Small intestine (tissue), 7 donors: ENCODE data around the gene SEC16A. TPM values are rescaled to one million over a fixed set of nuclear protein-coding genes. Genes with fewer than 3 reads are reported as not detected.

Experiments
- DNase-seq, 2 donors: peaks; one replicate each; pipeline versions ENCODE4 v3.0.0 to v3.0.0-alpha.2; 2013
- FAIRE-seq: peaks from 2 replicates; lab custom pipeline; 2012; peaks lifted over from hg19 to GRCh38; lab: Jason Lieb, UNC
- H3K27ac ChIP-seq, 3 donors: one replicate each; pipeline ENCODE4 v1.5.1; 2013; ENCODE audit warnings: low read length in 2 of 3, mild to moderate bottlenecking in 2 of 3, control low read depth in 1 of 3, inconsistent platforms in 1 of 3, low read depth in 1 of 3, moderate library complexity in 1 of 3
- H3K27me3 ChIP-seq, 3 donors: one replicate each; pipeline ENCODE4 v1.6.1; 2013; ENCODE audit warnings: low read length in 3 of 3, inconsistent platforms in 1 of 3; ENCODE audit not compliant: control insufficient read depth in 3 of 3, insufficient read depth in 3 of 3
- H3K36me3 ChIP-seq, 3 donors: one replicate each; pipeline ENCODE4 v1.6.1; 2013; ENCODE audit warnings: low read length in 3 of 3, inconsistent platforms in 1 of 3, low read depth in 1 of 3, mild to moderate bottlenecking in 1 of 3, moderate library complexity in 1 of 3; ENCODE audit not compliant: control insufficient read depth in 3 of 3, insufficient read depth in 2 of 3
- H3K4me1 ChIP-seq, 3 donors: one replicate each; pipeline ENCODE4 v1.6.1; 2013; ENCODE audit warnings: low read length in 2 of 3, inconsistent platforms in 1 of 3, low read depth in 1 of 3, mild to moderate bottlenecking in 1 of 3, moderate library complexity in 1 of 3; ENCODE audit not compliant: control insufficient read depth in 3 of 3, insufficient read depth in 2 of 3
- H3K4me3 ChIP-seq, 3 donors: one replicate each; pipeline ENCODE4 v1.5.1; 2013; ENCODE audit warnings: low read length in 3 of 3, control low read depth in 1 of 3, inconsistent platforms in 1 of 3, low read depth in 1 of 3, mild to moderate bottlenecking in 1 of 3, moderate library complexity in 1 of 3
- H3K9me3 ChIP-seq, 2 donors: one replicate each; pipeline ENCODE4 v1.6.1; 2013; ENCODE audit warnings: low read depth in 1 of 2, low read length in 1 of 2; ENCODE audit not compliant: control insufficient read depth in 2 of 2, insufficient read depth in 1 of 2
- WGBS, 3 donors: extraction: QIAGEN DNeasy Blood & Tissue Kit; methylation state at CpG; one replicate each; pipeline ENCODE4 v1.1.7; 2013; 5-methylcytosine and 5-hydroxymethylcytosine counted together
- polyA plus RNA-seq, 4 donors: library from polyadenylated mRNA; stranded (reverse) in 3 of 4; unstranded in 1 of 4; fragments of 200-250 nt in 3 of 4; fragments of 120-200 nt in 1 of 4; gene quantifications; one replicate each; pipeline versions ENCODE4 v1.2.1 to v1.2.3, GENCODE V29; 2013
- donor health status: healthy with polysubstance abuse.
- donor health status: control.
- donor health status: control.
- donor health status: Bipolar disorder and iron deficiency.
- donor health status: healthy.

The SEC16A gene
- polyA plus RNA-seq, 4 donors, result 37.4 to 54.8 (median 39.7) TPM

GRCh38 chr9:136418182-136419091, 64.4 kb downstream of the SEC16A start:
- FAIRE-seq (no peak), DNase-seq (peak in 1 of 2 donors; percentile 10)
- Histone ChIP-seq H3K4me1 (no peaks in the 10 kb centered on the region), H3K27me3 (no peaks in the 10 kb centered on the region), H3K4me3 (no peak overlapping the region), H3K27ac (no peak overlapping the region), H3K36me3 (peaks cover 16 to 95% (median 29%) of the 10 kb centered on the region in 3 donors), H3K9me3 (no peaks in the 10 kb centered on the region)
- WGBS, 3 donors, result 86 to 92% (median 89%) methylated on average over 47 to 48 of the region's 48 CpGs

DNA sequence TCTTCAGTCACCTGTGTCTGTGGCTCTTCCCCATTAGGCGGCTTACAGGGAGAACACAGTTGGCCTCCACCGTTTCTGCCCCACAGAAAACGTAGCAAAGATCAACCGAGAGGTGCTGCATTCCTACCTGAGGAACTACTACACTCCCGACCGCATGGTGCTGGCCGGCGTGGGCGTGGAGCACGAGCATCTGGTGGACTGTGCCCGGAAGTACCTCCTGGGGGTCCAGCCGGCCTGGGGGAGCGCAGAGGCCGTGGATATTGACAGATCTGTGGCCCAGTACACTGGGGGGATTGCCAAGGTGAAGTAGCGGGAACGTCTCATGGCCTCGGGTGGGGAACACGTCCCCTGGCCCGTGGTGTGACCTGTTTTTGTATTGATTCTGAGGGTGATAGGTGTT, 65.9 kb downstream of the SEC16A start:
- no peak overlapping the region for H3K27ac ChIP-seq
- H3K4me1 ChIP-seq, result peaks cover 0 to 1% (median 0%) of the 10 kb centered on the region in 3 donors
- no peak for FAIRE-seq
- H3K9me3 ChIP-seq, result no peaks in the 10 kb centered on the region
- no peaks in the 10 kb centered on the region for H3K27me3 ChIP-seq
- 89 to 94% (median 93%) methylated on average over 19 of the region's 19 CpGs for WGBS, 3 donors
- no peak for DNase-seq
- H3K4me3 ChIP-seq, result no peak overlapping the region
- H3K36me3 ChIP-seq, result peaks cover 15 to 88% (median 21%) of the 10 kb centered on the region in 3 donors

DNA sequence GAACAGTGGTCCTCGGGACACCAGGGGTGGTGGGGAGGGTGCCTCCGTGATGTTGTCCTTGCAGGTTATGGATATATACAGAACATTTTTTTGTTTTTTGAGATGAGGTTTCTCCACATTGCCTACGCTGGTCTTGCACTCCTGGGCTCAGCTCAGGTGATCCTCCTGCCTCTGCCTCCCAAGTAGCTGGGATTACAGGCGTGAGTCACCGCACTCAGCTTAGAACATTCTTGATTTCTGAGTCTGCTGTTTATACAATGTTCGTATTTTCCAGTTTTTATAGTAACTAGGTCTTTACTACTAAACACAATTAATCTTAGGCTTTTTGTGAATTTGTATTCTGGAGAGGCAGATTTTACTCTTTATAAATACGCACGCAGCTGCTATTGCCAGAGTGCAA, 66.4 kb downstream of the SEC16A start:
- no peak overlapping the region for H3K4me3 ChIP-seq
- H3K36me3 ChIP-seq, result peaks cover 15 to 86% (median 17%) of the 10 kb centered on the region in 3 donors
- H3K9me3 ChIP-seq, result no peaks in the 10 kb centered on the region
- DNase-seq, result no peak
- H3K27ac ChIP-seq, result no peak overlapping the region
- 95 to 98% (median 96%) methylated on average over 8 of the region's 8 CpGs for WGBS, 3 donors
- peaks cover 0 to 5% (median 0%) of the 10 kb centered on the region in 3 donors for H3K4me1 ChIP-seq
- no peaks in the 10 kb centered on the region for H3K27me3 ChIP-seq
- no peak for FAIRE-seq

DNA sequence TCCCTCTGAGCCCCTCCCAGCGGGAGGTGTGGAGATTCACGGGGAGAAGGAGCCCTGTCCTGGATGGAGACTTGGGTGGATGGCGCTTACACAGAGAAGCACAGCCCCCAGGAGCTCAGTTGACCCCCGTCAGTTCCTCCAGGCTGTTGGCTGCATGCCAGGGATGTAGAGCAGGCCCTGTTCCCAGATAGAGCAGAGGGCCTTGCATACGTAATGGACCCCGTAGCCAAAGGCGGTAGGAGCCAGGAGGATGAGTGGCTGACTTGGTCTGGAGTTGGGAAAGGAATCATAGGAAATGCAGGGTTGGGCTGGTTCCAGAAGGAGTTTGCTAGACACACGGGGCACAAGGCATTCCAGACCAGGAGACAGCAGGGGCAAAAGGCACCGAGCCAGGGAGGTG, 69.9 kb downstream of the SEC16A start:
- H3K27me3 ChIP-seq, result no peaks in the 10 kb centered on the region
- H3K27ac ChIP-seq, result no peak overlapping the region
- H3K4me3 ChIP-seq, result no peak overlapping the region
- H3K4me1 ChIP-seq, result peaks cover 4 to 14% (median 4%) of the 10 kb centered on the region in 3 donors
- H3K36me3 ChIP-seq, result peaks cover 8 to 61% (median 9%) of the 10 kb centered on the region in 3 donors
- DNase-seq (no peak), FAIRE-seq (no peak)
- WGBS, 3 donors, result 78 to 85% (median 79%) methylated on average over 9 of the region's 9 CpGs
- H3K9me3 ChIP-seq, result no peaks in the 10 kb centered on the region

DNA sequence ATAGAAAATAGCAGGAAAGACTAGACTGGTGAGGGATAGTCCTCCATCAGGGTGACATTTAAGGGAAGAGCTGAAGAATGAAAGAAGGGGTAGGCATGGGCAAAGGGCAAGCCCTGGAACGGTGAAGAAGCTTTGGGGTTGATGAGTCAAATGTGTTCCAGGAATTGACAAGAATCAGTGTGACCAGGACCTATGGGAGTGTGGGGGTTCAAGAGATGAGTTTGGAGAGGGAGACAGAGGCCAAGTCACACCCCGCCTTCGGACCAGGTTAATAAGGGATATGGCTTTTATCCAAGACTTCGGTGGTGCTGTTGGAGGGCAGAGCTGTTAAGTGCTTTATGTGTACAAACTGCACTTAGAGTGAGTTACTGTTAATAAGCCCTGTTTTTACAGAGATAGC, 71.5 kb downstream of the SEC16A start:
- Histone ChIP-seq H3K27ac (no peak overlapping the region), H3K27me3 (no peaks in the 10 kb centered on the region), H3K4me1 (peaks cover 4 to 14% (median 4%) of the 10 kb centered on the region in 3 donors), H3K4me3 (peak overlapping the region in 2 of 3 donors; percentile 92 to 99), H3K36me3 (peaks cover 4 to 60% (median 9%) of the 10 kb centered on the region in 3 donors), H3K9me3 (no peaks in the 10 kb centered on the region)
- FAIRE-seq, result no peak
- WGBS, 3 donors, result 9 to 37% (median 21%) methylated on average over 4 of the region's 4 CpGs
- DNase-seq, result no peak

DNA sequence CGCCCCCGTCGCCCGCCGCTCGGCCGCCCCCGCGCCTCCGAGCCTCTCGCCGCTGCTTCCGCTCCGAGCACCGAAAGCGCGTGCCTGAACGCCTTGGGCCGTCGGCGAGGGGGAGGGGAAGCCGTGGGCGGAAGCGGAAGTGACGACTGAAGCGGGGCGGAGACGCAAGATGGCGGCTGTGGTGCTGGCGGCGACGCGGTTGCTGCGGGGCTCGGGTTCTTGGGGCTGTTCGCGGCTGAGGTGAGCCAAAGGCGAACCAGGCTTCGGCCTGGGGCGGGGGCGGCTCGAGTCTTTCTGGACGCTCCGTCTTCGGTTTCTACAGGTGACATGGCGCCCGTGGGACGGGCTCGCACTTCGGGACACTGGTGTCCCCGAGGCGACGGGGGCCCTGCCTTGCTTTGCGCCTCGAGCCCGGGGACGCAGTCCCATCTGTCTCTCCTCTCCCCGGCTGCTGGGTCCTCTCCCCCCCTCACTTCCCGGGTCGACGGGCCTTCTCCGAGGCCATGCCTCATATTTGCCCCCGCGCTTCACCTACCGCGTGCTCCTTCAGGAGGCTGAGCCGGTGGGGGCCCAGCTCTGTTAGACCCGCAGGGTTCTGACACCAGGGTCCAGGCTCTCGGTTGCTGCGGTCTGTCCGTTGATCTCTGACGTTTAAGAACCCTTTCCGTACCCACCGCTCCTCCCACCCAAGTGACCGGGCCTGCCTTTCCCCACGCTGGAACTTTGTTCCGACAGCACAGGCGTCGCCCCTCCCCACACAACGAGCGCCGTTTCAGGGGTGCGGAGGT, 72.1 kb downstream of the SEC16A start, which contains the start of the genes ENTR1 and PMPCA:
Gene ENTR1, minus strand, starts transcription at position 115 of the 788 bp plus-strand sequence. CDS start 217 bp downstream, outside the sequence.
Gene PMPCA, plus strand, starts transcription at position 159 of the 788 bp plus-strand sequence. Its CDS starts 11 bp downstream, at position 170.
- Histone ChIP-seq H3K27me3 (no peaks in the 10 kb centered on the region), H3K36me3 (peaks cover 4 to 60% (median 8%) of the 10 kb centered on the region in 3 donors), H3K27ac (peak within 1 kb of the TSS; percentile 39 to 87 (median 84)), H3K4me3 (peak within 1 kb of the TSS; percentile 92 to 99 (median 94)), H3K9me3 (no peaks in the 10 kb centered on the region), H3K4me1 (peaks cover 4 to 14% (median 4%) of the 10 kb centered on the region in 3 donors)
- WGBS, 3 donors, result 0 to 1% (median 0%) methylated on average over 78 to 83 of the region's 83 CpGs
- DNase-seq, result peak; percentile 90 to 96
- no peak for FAIRE-seq

DNA sequence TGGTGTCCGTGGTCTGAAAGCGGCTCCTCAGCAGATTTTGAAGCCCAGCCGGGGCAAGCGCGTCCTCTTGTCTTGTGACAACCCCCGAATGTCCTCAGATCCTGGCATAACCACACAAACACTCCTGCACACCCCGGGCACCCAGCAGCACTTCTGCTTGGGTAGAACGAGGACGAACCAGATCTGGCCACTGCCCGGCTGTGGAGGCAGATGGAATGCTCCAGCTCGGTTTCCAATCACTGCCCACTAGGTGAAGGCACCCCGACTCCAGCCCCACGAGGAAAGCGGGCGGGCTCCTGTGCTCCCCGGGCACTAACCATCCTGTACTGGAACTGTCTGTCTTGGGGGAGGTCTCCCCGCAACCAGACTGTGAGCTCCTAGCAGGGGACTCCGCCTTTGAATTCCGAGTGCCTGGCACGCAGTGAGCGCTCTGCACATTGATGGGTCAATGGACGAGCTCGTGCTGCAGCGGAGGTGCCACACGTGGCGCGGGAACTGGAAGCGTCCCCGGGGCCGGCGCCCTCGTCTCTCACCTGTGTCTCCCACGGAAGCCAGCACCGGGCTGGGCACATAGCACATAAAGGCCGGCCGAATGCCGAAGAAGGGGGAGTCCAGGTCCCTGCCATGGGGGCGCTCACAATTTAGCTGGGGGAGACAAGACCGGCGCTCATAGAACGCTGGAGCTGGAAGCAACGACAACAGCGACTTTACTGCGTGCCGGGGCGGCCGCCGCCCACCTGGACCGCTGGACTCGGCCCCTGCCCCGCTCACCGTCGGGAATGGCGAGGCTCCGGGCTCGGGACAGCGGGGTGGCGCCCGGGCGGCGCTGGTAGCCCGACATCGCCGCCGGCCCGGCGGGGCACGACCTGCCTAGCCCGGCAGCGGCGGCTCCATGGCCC, 73.0 kb downstream of the SEC16A start:
- peaks cover 4 to 14% (median 4%) of the 10 kb centered on the region in 3 donors for H3K4me1 ChIP-seq
- H3K36me3 ChIP-seq, result peaks cover 4 to 61% (median 13%) of the 10 kb centered on the region in 3 donors
- no peaks in the 10 kb centered on the region for H3K27me3 ChIP-seq
- no peak for FAIRE-seq
- no peaks in the 10 kb centered on the region for H3K9me3 ChIP-seq
- peak; percentile 43 to 65 for DNase-seq
- peak overlapping the region; percentile 52 to 94 (median 92) for H3K4me3 ChIP-seq
- peak overlapping the region in 2 of 3 donors; percentile 39 to 75 for H3K27ac ChIP-seq
- 9 to 13% (median 10%) methylated on average over 48 to 71 of the region's 71 CpGs for WGBS, 3 donors
